B cell (primary cell): ENCODE measurements around the gene DLG2. TPM values are rescaled to one million over a fixed set of nuclear protein-coding genes. Genes with fewer than 3 reads are reported as not detected.

Experiments
- ATAC-seq: fragments of 200-7000 bp; cut with Tn5 transposase; one replicate; pipeline ENCODE4 v1.10.0; 2021; ENCODE audit warnings: low read depth, mild to moderate bottlenecking, moderate number of reproducible peaks, moderate library complexity
- CTCF ChIA-PET: fragments of 350-600 bp; sonication (Branson Sonifier 250); formaldehyde crosslinking; loops from one replicate; lab custom pipeline; 2021; ENCODE audit warnings: antibody characterized with exemption, inconsistent platforms; lab: Charles Lee
- POLR2A ChIA-PET: fragments of 350-600 bp; sonication (Branson Sonifier 250); formaldehyde crosslinking; loops from one replicate; lab custom pipeline; 2021; ENCODE audit warnings: antibody characterized with exemption; lab: Charles Lee
- DNase-seq: peaks from one replicate; pipeline ENCODE4 v3.0.0; 2013
- H2AFZ ChIP-seq: 2 replicates; pipeline ENCODE4 v1.6.1; 2012; ENCODE audit warnings: mild to moderate bottlenecking, low read depth, low read length; ENCODE audit not compliant: insufficient read depth, poor library complexity, severe bottlenecking
- H3K27ac ChIP-seq, 2 donors: 1 replicate in 1 of 2; 2 replicates in 1 of 2; pipeline ENCODE4 v1.5.1; 2012 to 2013; ENCODE audit warnings: low read length in 2 of 2, mild to moderate bottlenecking in 2 of 2, moderate library complexity in 1 of 2
- H3K27me3 ChIP-seq, 4 experiments: fragments of 200-600 bp in 1 of 4; sonication (generic) in 1 of 4; replicated peaks in 1 of 4; 1 replicate in 2 of 4; 2 replicates in 2 of 4; pipeline versions ENCODE4 v1.6.1 to v1.7.0; 2013 to 2016; ENCODE audit warnings: low read length in 3 of 4, mild to moderate bottlenecking in 2 of 4, mixed read lengths in 1 of 4, moderate library complexity in 1 of 4; ENCODE audit not compliant: insufficient read depth in 4 of 4, control insufficient read depth in 3 of 4; ENCODE audit errors: control extremely low read depth in 1 of 4
- H3K36me3 ChIP-seq, 2 experiments: replicated peaks in 1 of 2; 1 replicate in 1 of 2; 2 replicates in 1 of 2; pipeline versions ENCODE4 v1.6.1 to v1.7.1; 2013; ENCODE audit warnings: low read length in 1 of 2; ENCODE audit not compliant: insufficient read depth in 2 of 2, control insufficient read depth in 1 of 2; ENCODE audit errors: control extremely low read depth in 1 of 2, extremely low read depth in 1 of 2
- H3K4me1 ChIP-seq, 2 donors: fragments of 200-600 bp in 1 of 2; sonication (generic) in 1 of 2; 1 replicate in 1 of 2; 2 replicates in 1 of 2; pipeline versions ENCODE4 v1.5.1 to v1.6.1; 2013 to 2017; ENCODE audit warnings: low read length in 2 of 2; ENCODE audit not compliant: control insufficient read depth in 2 of 2, insufficient read depth in 2 of 2
- H3K4me2 ChIP-seq: replicated peaks from 2 replicates; pipeline ENCODE3; 2012; ENCODE audit warnings: mild to moderate bottlenecking, low read depth, low read length; ENCODE audit not compliant: poor library complexity, severe bottlenecking
- H3K4me3 ChIP-seq, 5 experiments: fragments of 200-600 bp in 1 of 5; sonication (generic) in 1 of 5; 1 replicate in 3 of 5; 2 replicates in 2 of 5; pipeline versions ENCODE4 v1.5.1 to v1.7.0; 2011 to 2016; ENCODE audit warnings: low read length in 4 of 5, mild to moderate bottlenecking in 4 of 5, low read depth in 2 of 5, control low read depth in 1 of 5, moderate library complexity in 1 of 5; ENCODE audit not compliant: insufficient read depth in 1 of 5; ENCODE audit errors: control extremely low read depth in 1 of 5, extremely low read depth in 1 of 5
- H3K79me2 ChIP-seq: fragments of 200-600 bp; sonication (generic); one replicate; pipeline ENCODE4 v1.6.0; 2016; ENCODE audit warnings: low read length; ENCODE audit not compliant: control insufficient read depth, insufficient read depth
- H3K9ac ChIP-seq: fragments of 200-600 bp; sonication (generic); 2 replicates; pipeline ENCODE4 v1.6.1; 2017; ENCODE audit warnings: mild to moderate bottlenecking, low read length, moderate library complexity
- H3K9me3 ChIP-seq, 3 donors: one replicate each; pipeline versions ENCODE4 v1.6.1 to v1.7.1; 2013; ENCODE audit warnings: low read length in 2 of 3; ENCODE audit not compliant: control insufficient read depth in 2 of 3, insufficient read depth in 1 of 3; ENCODE audit errors: control extremely low read depth in 1 of 3
- H4K20me1 ChIP-seq: 2 replicates; pipeline ENCODE4 v1.6.0; 2012; ENCODE audit warnings: mild to moderate bottlenecking, low read length; ENCODE audit not compliant: insufficient read depth, control insufficient read depth, poor library complexity, severe bottlenecking
- H3K27ac Mint-ChIP-seq: one replicate; pipeline ENCODE4 v1.8.0; 2021; ENCODE audit warnings: mixed read lengths
- H3K27me3 Mint-ChIP-seq: one replicate; pipeline ENCODE4 v1.8.0; 2021; ENCODE audit warnings: mixed read lengths
- H3K4me1 Mint-ChIP-seq: one replicate; pipeline ENCODE4 v1.8.0; 2021; ENCODE audit warnings: mixed read lengths
- H3K4me3 Mint-ChIP-seq: one replicate; pipeline ENCODE4 v1.8.0; 2021; ENCODE audit warnings: mixed read lengths
- H3K9me3 Mint-ChIP-seq: one replicate; pipeline ENCODE4 v1.8.0; 2022; ENCODE audit warnings: mixed read lengths; ENCODE audit not compliant: insufficient read depth
- EZH2 ChIP-seq: IDR thresholded peaks from 2 replicates; pipeline ENCODE4 v1.6.1; 2012; ENCODE audit warnings: borderline replicate concordance, low read depth, mild to moderate bottlenecking, moderate library complexity, low read length; ENCODE audit not compliant: insufficient read depth, poor library complexity, severe bottlenecking
- WGBS: methylation state at CpG from one replicate; pipeline ENCODE4 v1.1.5; 2013; ENCODE audit warnings: missing lambda C conversion rate; ENCODE audit not compliant: insufficient coverage; 5-methylcytosine and 5-hydroxymethylcytosine counted together
- intact Hi-C: fragments of 100-400 bp; cut with micrococcal nuclease; formaldehyde crosslinking; loops from one replicate; pipeline ENCODE4 v1.10.0; 2022
- polyA plus RNA-seq: library from polyadenylated mRNA; depleted of rRNA; stranded (reverse); fragments of >200 nt; gene quantifications from 2 replicates; pipeline ENCODE4 v1.2.3, GENCODE V29; 2012
- total RNA-seq, 2 donors: library from RNA; stranded (reverse); fragments of 120-200 nt in 1 of 2; gene quantifications; 1 replicate in 1 of 2; 2 replicates in 1 of 2; pipeline versions ENCODE4 v1.2.3 to v1.2.4, GENCODE V29; 2013 to 2022
- TF ChIP-seq, protein P1 (sequence below): fragments of 200-600 bp; IDR thresholded peaks from one replicate; pipeline ENCODE4 v1.8.0; 2022; ENCODE audit warnings: antibody characterized with exemption, mild to moderate bottlenecking

DLG2 gene
- total and polyA plus RNA-seq, 2 donors (not counting 1 experiment from before 2014, with no cell fraction given): 0.54 to 5.4 TPM

GRCh38 chr11:83979593-83979992 lies 1647.6 kb downstream of the DLG2 start:
- no peaks in the 10 kb centered on the region for H3K79me2 ChIP-seq
- ChIA-PET POLR2A (no interaction called here), CTCF (no interaction called here)
- Mint-ChIP-seq H3K27ac (no peak overlapping the region), H3K4me1 (no peaks in the 10 kb centered on the region), H3K27me3 (no peaks in the 10 kb centered on the region), H3K9me3 (no peaks in the 10 kb centered on the region), H3K4me3 (no peak overlapping the region)
- intact Hi-C loops: no loop called here
- H3K27me3 ChIP-seq: no peaks in the 10 kb centered on the region
- no peaks in the 10 kb centered on the region for H4K20me1 ChIP-seq
- no peak overlapping the region for H3K27ac ChIP-seq
- no peak overlapping the region for H2AFZ ChIP-seq
- no CpG with 5 or more reads among the region's 1 CpG for WGBS
- H3K4me2 ChIP-seq: no peak overlapping the region
- DNase-seq (no peak), ATAC-seq (no peak)
- H3K4me1 ChIP-seq: no peaks in the 10 kb centered on the region
- TF ChIP-seq, protein P1, sequence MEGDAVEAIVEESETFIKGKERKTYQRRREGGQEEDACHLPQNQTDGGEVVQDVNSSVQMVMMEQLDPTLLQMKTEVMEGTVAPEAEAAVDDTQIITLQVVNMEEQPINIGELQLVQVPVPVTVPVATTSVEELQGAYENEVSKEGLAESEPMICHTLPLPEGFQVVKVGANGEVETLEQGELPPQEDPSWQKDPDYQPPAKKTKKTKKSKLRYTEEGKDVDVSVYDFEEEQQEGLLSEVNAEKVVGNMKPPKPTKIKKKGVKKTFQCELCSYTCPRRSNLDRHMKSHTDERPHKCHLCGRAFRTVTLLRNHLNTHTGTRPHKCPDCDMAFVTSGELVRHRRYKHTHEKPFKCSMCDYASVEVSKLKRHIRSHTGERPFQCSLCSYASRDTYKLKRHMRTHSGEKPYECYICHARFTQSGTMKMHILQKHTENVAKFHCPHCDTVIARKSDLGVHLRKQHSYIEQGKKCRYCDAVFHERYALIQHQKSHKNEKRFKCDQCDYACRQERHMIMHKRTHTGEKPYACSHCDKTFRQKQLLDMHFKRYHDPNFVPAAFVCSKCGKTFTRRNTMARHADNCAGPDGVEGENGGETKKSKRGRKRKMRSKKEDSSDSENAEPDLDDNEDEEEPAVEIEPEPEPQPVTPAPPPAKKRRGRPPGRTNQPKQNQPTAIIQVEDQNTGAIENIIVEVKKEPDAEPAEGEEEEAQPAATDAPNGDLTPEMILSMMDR: no peak
- no peak for TF ChIP-seq EZH2
- no peak overlapping the region for H3K4me3 ChIP-seq
- no peaks in the 10 kb centered on the region for H3K36me3 ChIP-seq
- no peaks in the 10 kb centered on the region for H3K9me3 ChIP-seq
- no peak overlapping the region for H3K9ac ChIP-seq

GRCh38 chr11:83978942-83979341 lies 1648.2 kb downstream of the DLG2 start:
- WGBS: no CpG with 5 or more reads among the region's 1 CpG
- no peaks in the 10 kb centered on the region for H3K27me3 Mint-ChIP-seq
- Histone ChIP-seq H3K9ac (no peak overlapping the region), H3K4me2 (no peak overlapping the region), H2AFZ (no peak overlapping the region), H3K4me1 (no peaks in the 10 kb centered on the region), H3K9me3 (no peaks in the 10 kb centered on the region), H3K27me3 (no peaks in the 10 kb centered on the region), H3K36me3 (no peaks in the 10 kb centered on the region), H3K79me2 (no peaks in the 10 kb centered on the region), H4K20me1 (no peaks in the 10 kb centered on the region), H3K4me3 (no peak overlapping the region), H3K27ac (no peak overlapping the region)
- ChIA-PET CTCF (no interaction called here), POLR2A (no interaction called here)
- intact Hi-C loops: no loop called here
- no peaks in the 10 kb centered on the region for H3K9me3 Mint-ChIP-seq
- no peak overlapping the region for H3K27ac Mint-ChIP-seq
- H3K4me3 Mint-ChIP-seq: no peak overlapping the region
- TF ChIP-seq EZH2: no peak
- TF ChIP-seq, protein P1: no peak
- DNase-seq (no peak), ATAC-seq (no peak)
- no peaks in the 10 kb centered on the region for H3K4me1 Mint-ChIP-seq
